Vagina (tissue), 2 donors: ENCODE results near the gene MDC1. TPM values are rescaled to one million over a fixed set of nuclear protein-coding genes. Genes with fewer than 3 reads are reported as not detected.
"Not testable (repeated sequence)": the region's sequence is repeated elsewhere in the genome, so short reads cannot be mapped to it uniquely, and the experiment has no call there.

Experiments
- DNase-seq, 2 donors: peaks; one replicate each; pipeline ENCODE4 v3.0.0-alpha.2; 2017; ENCODE audit errors: extremely low spot score in 2 of 2
- H3K27ac ChIP-seq: fragments of 200-600 bp; sonication (generic); one replicate; pipeline ENCODE4 v1.5.1; 2019
- H3K27me3 ChIP-seq: fragments of 200-600 bp; sonication (generic); one replicate; pipeline ENCODE4 v1.5.1; 2019
- H3K36me3 ChIP-seq, 2 donors: fragments of 200-600 bp; sonication (generic); one replicate each; pipeline ENCODE4 v1.5.1; 2017 to 2019
- H3K4me1 ChIP-seq: fragments of 200-600 bp; sonication (generic); one replicate; pipeline ENCODE4 v1.5.1; 2019
- H3K4me3 ChIP-seq, 2 donors: fragments of 200-600 bp; sonication (generic); 1 replicate in 1 of 2; 2 replicates in 1 of 2; pipeline ENCODE4 v1.5.1; 2016 to 2019
- H3K9me3 ChIP-seq: fragments of 200-600 bp; sonication (generic); one replicate; pipeline ENCODE4 v1.5.1; 2019
- CTCF ChIP-seq, 3 experiments: fragments of 450-650 bp in 2 of 3; fragments of 200-600 bp in 1 of 3; sonication (generic) in 1 of 3; IDR thresholded peaks; one replicate each; pipeline ENCODE4 v1.5.1; 2017 to 2019; ENCODE audit warnings: antibody characterized with exemption in 3 of 3, mild to moderate bottlenecking in 2 of 3, moderate library complexity in 2 of 3
- POLR2A ChIP-seq, 2 donors: fragments of 450-650 bp; IDR thresholded peaks; one replicate each; pipeline ENCODE4 v1.6.1; 2017; ENCODE audit warnings: antibody characterized with exemption in 2 of 2, mild to moderate bottlenecking in 2 of 2, moderate library complexity in 2 of 2
- POLR2AphosphoS5 ChIP-seq, 2 donors: sonication (generic); formaldehyde crosslinking; IDR thresholded peaks; one replicate each; pipeline ENCODE4 v1.9.0; 2017; ENCODE audit warnings: antibody characterized with exemption in 2 of 2, mild to moderate bottlenecking in 2 of 2, low read depth in 1 of 2; ENCODE audit not compliant: insufficient read depth in 1 of 2
- intact Hi-C: fragments of 100-400 bp; cut with DNase I; formaldehyde crosslinking; loops from one replicate; pipeline ENCODE4 v1.15.1; 2023
- total RNA-seq: library from RNA; depleted of rRNA; stranded (reverse); fragments of >200 nt; gene quantifications from one replicate; pipeline ENCODE4 v1.2.3, GENCODE V29; 2016

MDC1 gene
- total RNA-seq, 1 donor from 2014 or later, result 12.3 TPM

- Histone ChIP-seq H3K4me1 (peaks cover 29% of the 10 kb centered on the region), H3K27me3 (no peaks in the 10 kb centered on the region), H3K9me3 (no peaks in the 10 kb centered on the region), H3K4me3 (no peak overlapping the region), H3K27ac (no peak overlapping the region), H3K36me3 (no peaks in the 10 kb centered on the region)
- intact Hi-C loops, result no loop called here
- TF ChIP-seq CTCF (IDR thresholded peaks at IDR 0.05), result no peak
- DNase-seq, result no peak
Observed at GRCh38 chr6:30763155-30763617, 46.1 kb upstream of the MDC1 start.

- no peak for DNase-seq
- Histone ChIP-seq H3K27me3 (no peaks in the 10 kb centered on the region), H3K4me1 (peaks cover 29% of the 10 kb centered on the region), H3K9me3 (no peaks in the 10 kb centered on the region), H3K27ac (no peak overlapping the region), H3K36me3 (no peaks in the 10 kb centered on the region), H3K4me3 (no peak overlapping the region)
- intact Hi-C loops, result no loop called here
- no peak for TF ChIP-seq POLR2AphosphoS5 (IDR thresholded peaks at IDR 0.05; ENCODE audit: insufficient read depth in 1 of 2, low read depth in 1 of 2)
- no peak for TF ChIP-seq POLR2A (IDR thresholded peaks at IDR 0.05)
- TF ChIP-seq CTCF (IDR thresholded peaks at IDR 0.05), result no peak
Observed at GRCh38 chr6:30761791-30762429, 44.8 kb upstream of the MDC1 start.

DNA sequence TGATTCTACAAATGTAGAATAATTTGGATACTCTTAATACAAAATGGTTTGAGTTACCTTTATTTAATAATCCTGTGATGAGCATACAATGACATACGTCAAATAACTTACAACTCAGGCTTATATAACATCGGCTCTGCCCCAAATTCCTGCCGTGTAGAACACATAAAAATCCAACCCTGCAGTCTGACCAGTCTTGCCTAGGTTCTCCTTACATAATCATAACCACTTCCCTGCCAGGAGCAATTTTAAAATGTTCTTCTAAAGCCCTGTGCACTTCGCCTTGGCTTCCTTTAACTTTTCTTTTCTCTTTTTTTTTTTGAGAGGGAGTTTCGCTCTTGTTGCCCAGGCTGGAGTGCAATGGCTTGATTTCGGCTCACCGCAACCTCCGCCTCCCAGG is 43.5 kb upstream of the MDC1 start:
- peaks cover 29% of the 10 kb centered on the region for H3K4me1 ChIP-seq
- no peak for TF ChIP-seq POLR2A (IDR thresholded peaks at IDR 0.05)
- TF ChIP-seq POLR2AphosphoS5 (IDR thresholded peaks at IDR 0.05; ENCODE audit: insufficient read depth in 1 of 2, low read depth in 1 of 2), result peak in 1 of 2 donors; percentile 29
- H3K27me3 ChIP-seq, result no peaks in the 10 kb centered on the region
- H3K27ac ChIP-seq, result no peak overlapping the region
- intact Hi-C loops, result no loop called here
- no peaks in the 10 kb centered on the region for H3K9me3 ChIP-seq
- no peak for DNase-seq
- H3K4me3 ChIP-seq, result no peak overlapping the region
- H3K36me3 ChIP-seq, result no peaks in the 10 kb centered on the region

GRCh38 chr6:30759575-30760239 is 42.6 kb upstream of the MDC1 start:
- no peaks in the 10 kb centered on the region for H3K36me3 ChIP-seq
- TF ChIP-seq POLR2A (IDR thresholded peaks at IDR 0.05), result no peak
- TF ChIP-seq CTCF (IDR thresholded peaks at IDR 0.05), result no peak
- TF ChIP-seq POLR2AphosphoS5 (IDR thresholded peaks at IDR 0.05; ENCODE audit: insufficient read depth in 1 of 2, low read depth in 1 of 2), result no peak
- H3K27me3 ChIP-seq, result no peaks in the 10 kb centered on the region
- H3K4me1 ChIP-seq, result peaks cover 29% of the 10 kb centered on the region
- no peak overlapping the region for H3K4me3 ChIP-seq
- intact Hi-C loops, result loop anchor here (10.0 kb wide), 1 partner anchor 65 kb away; no protein-coding TSS in a partner anchor
- no peak overlapping the region for H3K27ac ChIP-seq
- no peak for DNase-seq
- H3K9me3 ChIP-seq, result no peaks in the 10 kb centered on the region

DNA sequence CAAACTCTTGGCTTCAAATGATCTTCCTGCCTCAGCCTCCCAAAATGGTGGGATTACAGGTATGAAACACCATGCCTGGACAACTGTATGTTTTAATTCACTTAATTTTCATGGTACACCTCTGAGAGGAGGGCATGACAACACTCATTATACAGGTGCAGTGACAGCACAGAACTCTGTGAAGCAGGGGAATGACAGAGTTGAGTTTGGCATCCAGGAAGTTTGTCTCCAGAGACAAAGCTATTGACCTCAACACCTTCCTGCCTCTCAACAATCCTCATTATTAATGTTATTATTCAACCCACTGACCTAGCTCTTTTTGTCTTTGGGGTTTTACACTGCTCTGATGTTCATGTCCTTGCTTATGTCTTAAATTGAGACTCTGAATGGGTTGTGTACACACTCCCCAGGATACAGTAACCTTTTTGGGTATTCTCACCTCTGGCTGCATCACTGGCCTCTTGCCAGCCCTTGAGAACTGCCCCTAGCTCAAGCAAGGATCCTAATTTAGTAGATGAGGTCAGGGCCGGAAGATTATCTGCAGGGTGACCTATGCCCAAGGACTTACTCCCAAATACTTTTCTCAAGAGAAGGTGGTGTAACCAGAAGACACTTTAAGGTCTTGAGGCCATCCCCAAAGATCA is 40.3 kb upstream of the MDC1 start:
- DNase-seq, result no peak
- no peak overlapping the region for H3K4me3 ChIP-seq
- H3K27me3 ChIP-seq, result no peaks in the 10 kb centered on the region
- no peak for TF ChIP-seq POLR2A (IDR thresholded peaks at IDR 0.05)
- no peak for TF ChIP-seq CTCF (IDR thresholded peaks at IDR 0.05)
- no peak for TF ChIP-seq POLR2AphosphoS5 (IDR thresholded peaks at IDR 0.05; ENCODE audit: insufficient read depth in 1 of 2, low read depth in 1 of 2)
- no peak overlapping the region for H3K27ac ChIP-seq
- no peaks in the 10 kb centered on the region for H3K9me3 ChIP-seq
- H3K4me1 ChIP-seq, result peaks cover 32% of the 10 kb centered on the region
- intact Hi-C loops, result loop anchor here (10.0 kb wide), 1 partner anchor 67 kb away; no protein-coding TSS in a partner anchor
- H3K36me3 ChIP-seq, result no peaks in the 10 kb centered on the region

- peaks cover 38% of the 10 kb centered on the region for H3K4me1 ChIP-seq
- DNase-seq, H3K9me3 ChIP-seq, H3K27ac ChIP-seq, H3K27me3 ChIP-seq, H3K36me3 ChIP-seq, H3K4me3 ChIP-seq: not testable (repeated sequence)
- intact Hi-C loops, result loop anchor here (10.0 kb wide), 1 partner anchor 68 kb away; no protein-coding TSS in a partner anchor
Observed at GRCh38 chr6:30756405-30757003, 39.4 kb upstream of the MDC1 start.
